Epithelial cell of esophagus (primary cell): ENCODE results near the gene GALNTL6.

ENCODE experiments used
- DNase-seq: peaks from one replicate; pipeline ENCODE4 v3.0.0; 2010; ENCODE audit warnings: low read depth
- H3K4me3 ChIP-seq: 2 replicates; pipeline ENCODE4 v1.5.1; 2011; ENCODE audit warnings: mild to moderate bottlenecking, low read length, control low read depth
- CTCF ChIP-seq: IDR thresholded peaks from 2 replicates; pipeline ENCODE4 v1.5.1; 2011; ENCODE audit warnings: low read depth, mild to moderate bottlenecking, low read length, control low read depth, inconsistent platforms; ENCODE audit not compliant: insufficient read depth; ENCODE audit errors: missing control alignments

Gene GALNTL6

GRCh38 chr4:171843456-171843855, 30.3 kb downstream of the GALNTL6 start:
- no peak for TF ChIP-seq CTCF

GRCh38 chr4:171846232-171846631, 33.0 kb downstream of the GALNTL6 start:
- TF ChIP-seq CTCF: peak; percentile 46
- no peak overlapping the region for H3K4me3 ChIP-seq
- DNase-seq: peak; percentile 54

More at GRCh38 chr4:171843456-171843855, 30.3 kb downstream of the GALNTL6 start:
- DNase-seq: no peak
- no peak overlapping the region for H3K4me3 ChIP-seq

- DNase-seq: no peak
- TF ChIP-seq CTCF: no peak
- H3K4me3 ChIP-seq: no peak overlapping the region
Measured at GRCh38 chr4:171846893-171847292, 33.7 kb downstream of the GALNTL6 start.

- peak; percentile 6 for DNase-seq
- no peak overlapping the region for H3K4me3 ChIP-seq
- TF ChIP-seq CTCF: no peak
Measured at GRCh38 chr4:171847751-171848150, 34.5 kb downstream of the GALNTL6 start.

- TF ChIP-seq CTCF: no peak
- no peak for DNase-seq
- H3K4me3 ChIP-seq: no peak overlapping the region
Measured at GRCh38 chr4:171849686-171850222, 36.5 kb downstream of the GALNTL6 start.

GRCh38 chr4:171851295-171851694, 38.1 kb downstream of the GALNTL6 start:
- H3K4me3 ChIP-seq: no peak overlapping the region
- no peak for DNase-seq
- TF ChIP-seq CTCF: no peak

- no peak for DNase-seq
- TF ChIP-seq CTCF: no peak
Measured at GRCh38 chr4:171857302-171858012, 44.3 kb downstream of the GALNTL6 start.

More at GRCh38 chr4:171857302-171858012, 44.3 kb downstream of the GALNTL6 start:
- no peak overlapping the region for H3K4me3 ChIP-seq
